Raji (cell line): ENCODE measurements around the gene MAL.

Experiments
- POLR2A ChIP-seq: IDR thresholded peaks from 2 replicates; pipeline ENCODE4 v1.6.1; 2011; ENCODE audit warnings: low read depth, low read length, control low read depth; ENCODE audit not compliant: insufficient read depth

Gene MAL

GRCh38 chr2:95032868-95033603 lies 7.5 kb downstream of the MAL start:
- TF ChIP-seq POLR2A = no peak

- TF ChIP-seq POLR2A = no peak
Observed at GRCh38 chr2:95034221-95034620, 8.7 kb downstream of the MAL start.

GRCh38 chr2:95034818-95035217 lies 9.3 kb downstream of the MAL start:
- TF ChIP-seq POLR2A = no peak

GRCh38 chr2:95036596-95037383 lies 11.3 kb downstream of the MAL start:
- no peak for TF ChIP-seq POLR2A

- no peak for TF ChIP-seq POLR2A
Observed at GRCh38 chr2:95037384-95037839, 11.9 kb downstream of the MAL start.

- no peak for TF ChIP-seq POLR2A
Observed at GRCh38 chr2:95038635-95039298, 13.3 kb downstream of the MAL start.

GRCh38 chr2:95039363-95039762 lies 13.9 kb downstream of the MAL start:
- TF ChIP-seq POLR2A = no peak

- no peak for TF ChIP-seq POLR2A
Observed at GRCh38 chr2:95039978-95040377, 14.5 kb downstream of the MAL start.

- TF ChIP-seq POLR2A = no peak
Observed at GRCh38 chr2:95040426-95040825, 14.9 kb downstream of the MAL start.

- TF ChIP-seq POLR2A = no peak
Observed at GRCh38 chr2:95041060-95041823, 15.7 kb downstream of the MAL start.

- TF ChIP-seq POLR2A = no peak
Observed at GRCh38 chr2:95041824-95042442, 16.4 kb downstream of the MAL start.

- TF ChIP-seq POLR2A = no peak
Observed at GRCh38 chr2:95042472-95043271, 17.2 kb downstream of the MAL start.

- TF ChIP-seq POLR2A = no peak
Observed at GRCh38 chr2:95043300-95044093, 18.0 kb downstream of the MAL start.
